Testis (tissue), 2 donors: Measurements from ENCODE around the gene MRPL40.

ENCODE experiments used
- CTCF ChIP-seq, 3 experiments: fragments of 450-650 bp in 2 of 3; fragments of 200-600 bp in 1 of 3; sonication (generic) in 1 of 3; IDR thresholded peaks; one replicate each; pipeline ENCODE4 v1.5.1; 2016 to 2019; ENCODE audit warnings: antibody characterized with exemption in 3 of 3, mild to moderate bottlenecking in 2 of 3, moderate library complexity in 1 of 3
- POLR2A ChIP-seq: fragments of 450-650 bp; IDR thresholded peaks from one replicate; pipeline ENCODE4 v1.6.1; 2017; ENCODE audit warnings: antibody characterized with exemption, mild to moderate bottlenecking, moderate library complexity

- no peak for TF ChIP-seq POLR2A
- TF ChIP-seq CTCF (IDR thresholded peaks at IDR 0.05) = no peak
Measured at GRCh38 chr22:19455033-19455432, 22.7 kb downstream of the MRPL40 start.
